Psoas muscle (tissue), 8 donors: ENCODE data around the gene ZNF638. TPM values are rescaled to one million over a fixed set of nuclear protein-coding genes. Genes with fewer than 3 reads are reported as not detected.
A peak's percentile ranks its signal among the peaks of the same experiment; 100 is the strongest.
"Not testable (repeated sequence)": the region's sequence is repeated elsewhere in the genome, so short reads cannot be mapped to it uniquely, and the experiment has no call there.

ENCODE experiments used
- ATAC-seq, 4 donors: fragments of 200-7000 bp; cut with Tn5 transposase; one replicate each; pipeline ENCODE4 v1.9.1; 2020; ENCODE audit warnings: moderate library complexity in 3 of 4, mild to moderate bottlenecking in 2 of 4
- DNase-seq, 2 donors: peaks; one replicate each; pipeline ENCODE4 v3.0.0-alpha.2; 2020
- H3K27ac ChIP-seq: fragments of 200-600 bp; one replicate; pipeline ENCODE4 v1.8.0; 2022
- H3K27me3 ChIP-seq, 3 donors: fragments of 200-600 bp in 1 of 3; one replicate each; pipeline versions ENCODE4 v1.6.1 to v1.8.0; 2013 to 2022; ENCODE audit warnings: low read length in 2 of 3, mild to moderate bottlenecking in 2 of 3, moderate library complexity in 1 of 3; ENCODE audit not compliant: insufficient read depth in 3 of 3
- H3K36me3 ChIP-seq, 2 donors: fragments of 200-600 bp in 1 of 2; one replicate each; pipeline versions ENCODE4 v1.6.1 to v1.8.0; 2013 to 2022; ENCODE audit warnings: low read depth in 1 of 2, mild to moderate bottlenecking in 1 of 2, moderate library complexity in 1 of 2; ENCODE audit not compliant: insufficient read depth in 1 of 2
- H3K4me1 ChIP-seq: fragments of 200-600 bp; one replicate; pipeline ENCODE4 v1.8.0; 2022
- H3K4me3 ChIP-seq: fragments of 200-600 bp; one replicate; pipeline ENCODE4 v1.8.0; 2022; ENCODE audit warnings: mild to moderate bottlenecking
- H3K9me3 ChIP-seq: fragments of 200-600 bp; one replicate; pipeline ENCODE4 v1.8.0; 2022
- CTCF ChIP-seq: fragments of 200-600 bp; IDR thresholded peaks from one replicate; pipeline ENCODE4 v1.8.0; 2022; ENCODE audit warnings: antibody characterized with exemption
- WGBS, 3 donors: extraction: QIAGEN DNeasy Blood & Tissue Kit; methylation state at CpG; one replicate each; pipeline versions ENCODE4 v1.1.6 to v1.1.7; 2013; 5-methylcytosine and 5-hydroxymethylcytosine counted together
- intact Hi-C, 2 donors: fragments of 100-400 bp; cut with DNase I; formaldehyde crosslinking; loops; one replicate each; pipeline versions ENCODE4 v1.11.0 to v1.14.2; 2022
- polyA plus RNA-seq, 3 donors: library from polyadenylated mRNA; stranded (reverse); fragments of 200-250 nt; gene quantifications; one replicate each; pipeline ENCODE4 v1.2.3, GENCODE V29; 2013
- total RNA-seq, 4 donors: library from RNA; stranded (reverse); fragmentation: NEBNext Ultra II Directional in 2 of 4; extraction: Animal tissue kit (Norgen Biotek cat#: 25700) in 2 of 4; gene quantifications; one replicate each; pipeline versions ENCODE4 v1.2.1 to v1.2.4, GENCODE V29; 2021 to 2023
- donor health status: healthy with polysubstance abuse.
- donor health status: DM: no; HTN: no; CAD: no; lungs with moderate emphysema.
- donor health status: Bipolar disorder and iron deficiency.
- donor health status: healthy.
- donor health status: DM: yes; HTN: yes; CAD: no.
- donor health status: DM: no; HTN: no; CAD: no.
- donor health status: DM: no; HTN: no; CAD: no.
- donor health status: DM: yes; HTN: yes; CAD: no.

Gene ZNF638
- total and polyA plus RNA-seq, 7 donors = 50.5 to 73.6 (median 62.3) TPM

DNA sequence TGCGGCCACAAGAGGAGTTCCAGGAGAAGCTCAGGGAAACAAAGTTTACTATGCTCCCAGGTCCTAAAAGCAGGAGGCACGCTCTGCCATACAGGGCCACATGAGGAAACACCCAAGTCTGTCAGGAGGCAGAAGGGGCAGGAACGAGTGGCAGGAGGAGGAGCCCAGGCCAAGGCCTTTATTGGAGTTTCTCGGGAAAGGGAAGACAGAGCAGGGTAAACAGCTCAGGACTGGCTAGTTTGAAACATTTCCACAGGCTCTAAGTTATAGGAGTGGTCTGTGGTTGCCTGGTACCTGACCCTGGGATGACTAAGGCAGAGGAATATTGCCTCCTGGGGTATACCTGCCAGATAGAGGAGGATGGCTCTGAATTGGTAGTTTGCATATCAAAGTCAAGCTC lies 3.7 kb upstream of the ZNF638 start:
- Histone ChIP-seq H3K36me3 (no peaks in the 10 kb centered on the region), H3K9me3 (no peaks in the 10 kb centered on the region), H3K4me3 (no peak overlapping the region), H3K27ac (no peak overlapping the region), H3K4me1 (peaks cover 6% of the 10 kb centered on the region), H3K27me3 (no peaks in the 10 kb centered on the region)
- DNase-seq = no peak
- no peak for TF ChIP-seq CTCF
- WGBS, 3 donors = 58 to 68% (median 64%) methylated on average over 4 of the region's 4 CpGs
- no peak for ATAC-seq
- intact Hi-C loops = loop anchor here in 1 of 2 donors (5.0 kb wide), 1 partner anchor 46 kb away; no protein-coding TSS in a partner anchor

- H3K36me3 ChIP-seq = no peaks in the 10 kb centered on the region
- no peaks in the 10 kb centered on the region for H3K27me3 ChIP-seq
- no peaks in the 10 kb centered on the region for H3K9me3 ChIP-seq
- H3K4me3 ChIP-seq = no peak overlapping the region
- intact Hi-C loops = loop anchor here (5.0 kb wide), 2 partner anchors 33 to 108 kb away; no protein-coding TSS in a partner anchor
- peaks cover 19% of the 10 kb centered on the region for H3K4me1 ChIP-seq
- H3K27ac ChIP-seq = no peak overlapping the region
- no peak for TF ChIP-seq CTCF
- ATAC-seq = no peak
- DNase-seq = no peak
Observed at GRCh38 chr2:71330155-71330554, 1.4 kb upstream of the ZNF638 start.

DNA sequence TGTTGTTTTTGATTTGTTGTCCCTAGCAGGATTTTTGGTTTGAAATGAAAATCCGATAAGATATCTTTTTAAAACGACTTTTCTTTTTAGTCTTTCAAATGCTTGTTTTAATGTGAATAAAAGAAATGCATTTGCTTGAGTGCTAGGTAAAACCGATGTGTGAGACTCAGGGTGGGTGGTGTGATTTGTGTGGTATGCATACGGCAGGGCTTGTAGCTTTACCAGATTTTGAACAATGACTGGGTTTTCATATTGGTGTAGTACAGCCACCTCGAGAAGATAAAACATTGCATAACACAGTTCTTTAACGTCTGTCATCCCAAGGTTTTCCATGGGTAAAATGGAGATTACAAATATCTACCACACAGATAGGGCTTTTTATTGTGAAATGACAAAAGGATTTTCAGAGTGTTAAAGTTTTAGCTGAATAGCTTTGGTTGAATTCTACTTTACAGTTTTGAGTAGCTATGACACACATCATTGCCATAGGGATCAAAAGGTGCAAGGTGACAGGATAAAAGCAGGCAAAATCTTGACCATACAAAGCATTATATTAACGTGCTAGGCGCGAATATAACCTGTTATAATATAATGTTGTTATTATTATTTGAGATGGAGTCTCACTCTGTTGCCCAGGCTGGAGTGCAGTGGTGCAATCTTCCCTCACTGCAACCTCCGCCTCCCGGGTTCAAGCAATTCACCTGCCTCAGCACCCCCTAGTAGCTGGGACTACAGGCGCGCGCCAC lies 824 bp upstream of the ZNF638 start:
- DNase-seq (no peak), ATAC-seq (no peak)
- Histone ChIP-seq H3K9me3 (no peaks in the 10 kb centered on the region), H3K36me3 (no peaks in the 10 kb centered on the region), H3K4me3 (peak overlapping the region; percentile 93), H3K27me3 (no peaks in the 10 kb centered on the region), H3K27ac (peak overlapping the region; percentile 95), H3K4me1 (peaks cover 22% of the 10 kb centered on the region)
- intact Hi-C loops = loop anchor here (5.0 kb wide), 2 partner anchors 33 to 108 kb away; no protein-coding TSS in a partner anchor
- no peak for TF ChIP-seq CTCF
- 52 to 70% (median 58%) methylated on average over 14 of the region's 14 CpGs for WGBS, 3 donors

DNA sequence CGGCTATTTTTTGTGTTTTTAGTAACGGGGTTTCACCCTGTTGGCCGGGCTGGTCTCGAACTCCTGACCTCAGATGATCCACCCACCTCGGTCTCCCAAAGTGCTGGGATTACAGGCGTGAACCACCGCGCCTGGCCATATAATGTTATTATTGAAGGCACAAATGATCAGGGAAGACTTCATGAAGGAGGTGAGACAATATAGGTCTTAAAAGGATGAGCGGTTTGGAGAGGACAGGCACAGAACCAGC lies 326 bp upstream of the ZNF638 start:
- DNase-seq = peak; percentile 17 to 59
- intact Hi-C loops = loop anchor here (5.0 kb wide), 2 partner anchors 34 to 109 kb away; no protein-coding TSS in a partner anchor
- not testable (repeated sequence) for H3K36me3 ChIP-seq, H3K27me3 ChIP-seq, H3K9me3 ChIP-seq, ATAC-seq
- H3K27ac ChIP-seq = peak overlapping the region; percentile 95
- H3K4me1 ChIP-seq = peaks cover 27% of the 10 kb centered on the region
- 4 to 9% (median 4%) methylated on average over 9 of the region's 9 CpGs for WGBS, 3 donors
- peak overlapping the region; percentile 93 for H3K4me3 ChIP-seq

GRCh38 chr2:71332435-71332796 lies 834 bp downstream of the ZNF638 start:
- Histone ChIP-seq H3K4me3 (peak overlapping the region; percentile 93), H3K27me3 (no peaks in the 10 kb centered on the region), H3K4me1 (peaks cover 39% of the 10 kb centered on the region), H3K36me3 (no peaks in the 10 kb centered on the region), H3K27ac (peak overlapping the region; percentile 95), H3K9me3 (no peaks in the 10 kb centered on the region)
- no peak for TF ChIP-seq CTCF
- DNase-seq (no peak), ATAC-seq (no peak)
- intact Hi-C loops = loop anchor here (1.0 to 5.0 kb wide), 3 partner anchors 35 to 110 kb away; no protein-coding TSS in a partner anchor
- 0 to 1% (median 0%) methylated on average over 6 of the region's 6 CpGs for WGBS, 3 donors
